Suprapubic skin (tissue), 4 donors: ENCODE results near the gene CELSR1.

Experiments
- EP300 ChIP-seq: sonication (generic); formaldehyde crosslinking; IDR thresholded peaks from one replicate; pipeline ENCODE4 v1.6.1; 2017; ENCODE audit warnings: antibody characterized with exemption
- POLR2A ChIP-seq, 2 donors: fragments of 450-650 bp; IDR thresholded peaks; one replicate each; pipeline ENCODE4 v1.6.1; 2017; ENCODE audit warnings: antibody characterized with exemption in 2 of 2, mild to moderate bottlenecking in 2 of 2, moderate library complexity in 2 of 2
- POLR2AphosphoS5 ChIP-seq, 3 donors: sonication (generic); formaldehyde crosslinking; IDR thresholded peaks; one replicate each; pipeline ENCODE4 v1.6.1; 2017; ENCODE audit warnings: antibody characterized with exemption in 3 of 3
- TF ChIP-seq, protein P1 (sequence below), 2 donors: fragments of 200-600 bp in 1 of 2; fragments of 450-650 bp in 1 of 2; sonication (generic) in 1 of 2; IDR thresholded peaks; one replicate each; pipeline ENCODE4 v1.5.1; 2016 to 2019; ENCODE audit warnings: antibody characterized with exemption in 2 of 2, mild to moderate bottlenecking in 1 of 2, moderate library complexity in 1 of 2

DNA sequence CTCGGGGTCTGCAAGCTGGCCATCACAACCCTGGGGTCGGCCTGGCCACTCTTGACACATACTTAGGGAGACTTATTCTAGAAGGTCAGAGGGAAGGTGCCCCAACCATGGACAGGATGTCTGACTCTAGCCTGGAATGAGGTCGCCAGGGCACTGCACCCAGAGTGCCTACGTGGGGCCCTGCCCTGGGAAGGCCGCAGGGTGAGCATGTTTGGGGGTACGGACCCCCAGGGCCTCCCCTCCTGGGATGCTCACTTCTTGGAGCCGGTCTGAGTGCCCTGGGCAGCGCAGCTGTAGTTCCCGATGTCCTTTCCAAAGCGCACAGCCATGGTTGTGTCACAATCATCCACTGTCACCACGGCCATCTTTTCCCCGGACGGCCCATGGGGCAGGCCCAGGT lies 126.1 kb downstream of the CELSR1 start:
- TF ChIP-seq POLR2A (IDR thresholded peaks at IDR 0.05) (no peak), POLR2AphosphoS5 (IDR thresholded peaks at IDR 0.05) (no peak), EP300 (no peak)
- TF ChIP-seq, protein P1, sequence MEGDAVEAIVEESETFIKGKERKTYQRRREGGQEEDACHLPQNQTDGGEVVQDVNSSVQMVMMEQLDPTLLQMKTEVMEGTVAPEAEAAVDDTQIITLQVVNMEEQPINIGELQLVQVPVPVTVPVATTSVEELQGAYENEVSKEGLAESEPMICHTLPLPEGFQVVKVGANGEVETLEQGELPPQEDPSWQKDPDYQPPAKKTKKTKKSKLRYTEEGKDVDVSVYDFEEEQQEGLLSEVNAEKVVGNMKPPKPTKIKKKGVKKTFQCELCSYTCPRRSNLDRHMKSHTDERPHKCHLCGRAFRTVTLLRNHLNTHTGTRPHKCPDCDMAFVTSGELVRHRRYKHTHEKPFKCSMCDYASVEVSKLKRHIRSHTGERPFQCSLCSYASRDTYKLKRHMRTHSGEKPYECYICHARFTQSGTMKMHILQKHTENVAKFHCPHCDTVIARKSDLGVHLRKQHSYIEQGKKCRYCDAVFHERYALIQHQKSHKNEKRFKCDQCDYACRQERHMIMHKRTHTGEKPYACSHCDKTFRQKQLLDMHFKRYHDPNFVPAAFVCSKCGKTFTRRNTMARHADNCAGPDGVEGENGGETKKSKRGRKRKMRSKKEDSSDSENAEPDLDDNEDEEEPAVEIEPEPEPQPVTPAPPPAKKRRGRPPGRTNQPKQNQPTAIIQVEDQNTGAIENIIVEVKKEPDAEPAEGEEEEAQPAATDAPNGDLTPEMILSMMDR (IDR thresholded peaks at IDR 0.05), result no peak
